Thyroid gland (tissue), 4 donors: ENCODE results near the gene ARHGAP15. TPM values are rescaled to one million over a fixed set of nuclear protein-coding genes. Genes with fewer than 3 reads are reported as not detected.

Experiments
- DNase-seq, 2 donors: peaks; one replicate each; pipeline ENCODE4 v3.0.0-alpha.2; 2019
- H3K27ac ChIP-seq, 3 donors: fragments of 200-600 bp; sonication (generic); 1 replicate in 2 of 3; 2 replicates in 1 of 3; pipeline ENCODE4 v1.5.1; 2016 to 2019; ENCODE audit warnings: mild to moderate bottlenecking in 1 of 3, moderate library complexity in 1 of 3
- H3K27me3 ChIP-seq: fragments of 200-600 bp; sonication (generic); one replicate; pipeline ENCODE4 v1.5.1; 2019
- H3K36me3 ChIP-seq, 2 donors: fragments of 200-600 bp; sonication (generic); one replicate each; pipeline ENCODE4 v1.5.1; 2016 to 2019
- H3K4me1 ChIP-seq, 2 donors: fragments of 200-600 bp; sonication (generic); one replicate each; pipeline ENCODE4 v1.5.1; 2017 to 2019
- H3K4me3 ChIP-seq, 3 donors: fragments of 200-600 bp; sonication (generic); replicated peaks in 1 of 3; 1 replicate in 2 of 3; 2 replicates in 1 of 3; pipeline ENCODE4 v1.5.1; 2016; ENCODE audit warnings: mild to moderate bottlenecking in 1 of 3
- H3K9me3 ChIP-seq: fragments of 200-600 bp; sonication (generic); one replicate; pipeline ENCODE4 v1.5.1; 2017
- CTCF ChIP-seq, 6 experiments: fragments of 200-600 bp in 3 of 6; fragments of 450-650 bp in 3 of 6; sonication (generic) in 3 of 6; IDR thresholded peaks; one replicate each; pipeline ENCODE4 v1.5.1; 2016 to 2019; ENCODE audit warnings: antibody characterized with exemption in 6 of 6, mild to moderate bottlenecking in 2 of 6, inconsistent platforms in 1 of 6, moderate library complexity in 1 of 6
- POLR2A ChIP-seq, 2 donors: fragments of 450-650 bp; IDR thresholded peaks; one replicate each; pipeline ENCODE4 v1.6.1; 2017; ENCODE audit warnings: antibody characterized with exemption in 2 of 2, mild to moderate bottlenecking in 2 of 2, moderate library complexity in 1 of 2
- WGBS, 2 donors: methylation state at CpG; one replicate each; pipeline ENCODE4 v1.1.5; 2017; 5-methylcytosine and 5-hydroxymethylcytosine counted together
- intact Hi-C: fragments of 100-400 bp; cut with DNase I; formaldehyde crosslinking; loops from one replicate; pipeline ENCODE4 v1.15.1; 2023
- total RNA-seq, 4 donors: library from RNA; depleted of rRNA; stranded (reverse); fragments of >200 nt; gene quantifications; one replicate each; pipeline ENCODE4 v1.2.3, GENCODE V29; 2016

ARHGAP15 gene
- total RNA-seq, 4 donors from 2014 or later, result 9.8 to 24.4 (median 11.9) TPM

- no peaks in the 10 kb centered on the region for H3K4me1 ChIP-seq
- no peak for DNase-seq
- H3K4me3 ChIP-seq, result no peak overlapping the region
- no peaks in the 10 kb centered on the region for H3K27me3 ChIP-seq
- H3K27ac ChIP-seq, result no peak overlapping the region
- no peaks in the 10 kb centered on the region for H3K9me3 ChIP-seq
- 79 to 80% methylated on average over 2 of the region's 2 CpGs for WGBS, 2 donors
- H3K36me3 ChIP-seq, result no peaks in the 10 kb centered on the region
- intact Hi-C loops, result no loop called here
- TF ChIP-seq POLR2A (IDR thresholded peaks at IDR 0.05) (no peak), CTCF (IDR thresholded peaks at IDR 0.05) (no peak)
These were observed 421.3 kb downstream of the ARHGAP15 start for GRCh38 chr2:143550500-143550899.

DNA sequence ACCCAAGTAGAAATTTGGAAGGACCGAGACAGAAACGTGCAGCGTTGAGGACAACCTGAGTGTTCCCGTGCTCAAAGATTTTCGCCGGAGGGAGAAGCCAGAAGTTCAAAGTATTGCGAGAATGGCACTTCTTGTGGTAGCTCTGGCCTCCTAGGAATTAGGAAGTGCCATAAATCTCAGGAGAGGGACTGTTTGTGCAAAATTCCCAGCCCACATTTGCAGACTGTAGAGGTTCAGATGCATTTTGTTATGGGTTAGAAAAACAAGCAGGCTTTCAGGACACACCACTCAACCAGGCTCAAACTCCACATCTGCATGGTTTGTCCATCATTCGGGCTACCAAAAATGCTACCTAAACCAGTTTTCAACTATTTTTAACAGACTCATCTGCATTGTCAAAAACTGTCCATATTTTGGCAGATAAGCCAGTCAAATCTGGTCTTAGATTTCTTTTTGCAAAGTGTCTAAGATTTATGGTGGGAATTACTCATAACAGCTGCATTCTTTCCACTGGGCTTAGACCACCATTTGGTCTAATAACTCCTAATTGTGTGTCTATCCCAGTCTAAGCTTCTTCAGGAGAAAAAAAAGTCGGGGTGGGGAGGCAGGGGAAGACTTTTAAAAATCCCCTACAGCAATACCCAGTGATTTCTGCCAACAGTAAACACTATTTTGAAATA lies 422.9 kb downstream of the ARHGAP15 start:
- no peak for DNase-seq
- intact Hi-C loops, result no loop called here
- H3K9me3 ChIP-seq, result no peaks in the 10 kb centered on the region
- 84 to 87% methylated on average over 9 of the region's 9 CpGs for WGBS, 2 donors
- TF ChIP-seq CTCF (IDR thresholded peaks at IDR 0.05), result no peak
- no peak for TF ChIP-seq POLR2A (IDR thresholded peaks at IDR 0.05)
- no peak overlapping the region for H3K4me3 ChIP-seq
- no peaks in the 10 kb centered on the region for H3K4me1 ChIP-seq
- no peaks in the 10 kb centered on the region for H3K36me3 ChIP-seq
- H3K27ac ChIP-seq, result no peak overlapping the region
- no peaks in the 10 kb centered on the region for H3K27me3 ChIP-seq

- DNase-seq, result no peak
- H3K36me3 ChIP-seq, result no peaks in the 10 kb centered on the region
- H3K4me1 ChIP-seq, result no peaks in the 10 kb centered on the region
- H3K27ac ChIP-seq, result no peak overlapping the region
- no peaks in the 10 kb centered on the region for H3K27me3 ChIP-seq
- H3K9me3 ChIP-seq, result no peaks in the 10 kb centered on the region
- H3K4me3 ChIP-seq, result no peak overlapping the region
- TF ChIP-seq CTCF (IDR thresholded peaks at IDR 0.05) (no peak), POLR2A (IDR thresholded peaks at IDR 0.05) (no peak)
- intact Hi-C loops, result no loop called here
- WGBS, 2 donors, result 94 to 98% methylated on average over 3 of the region's 3 CpGs
These were observed 424.0 kb downstream of the ARHGAP15 start for GRCh38 chr2:143553261-143553660.

- H3K4me1 ChIP-seq, result no peaks in the 10 kb centered on the region
- TF ChIP-seq CTCF (IDR thresholded peaks at IDR 0.05), result no peak
- no peak for TF ChIP-seq POLR2A (IDR thresholded peaks at IDR 0.05)
- H3K27ac ChIP-seq, result no peak overlapping the region
- no peak overlapping the region for H3K4me3 ChIP-seq
- no peaks in the 10 kb centered on the region for H3K27me3 ChIP-seq
- intact Hi-C loops, result no loop called here
- H3K36me3 ChIP-seq, result no peaks in the 10 kb centered on the region
- no peak for DNase-seq
- WGBS, 2 donors, result 93 to 95% methylated on average over 1 of the region's 1 CpG
- H3K9me3 ChIP-seq, result no peaks in the 10 kb centered on the region
These were observed 429.4 kb downstream of the ARHGAP15 start for GRCh38 chr2:143558665-143559064.

- Histone ChIP-seq H3K4me1 (no peaks in the 10 kb centered on the region), H3K36me3 (no peaks in the 10 kb centered on the region), H3K27me3 (no peaks in the 10 kb centered on the region), H3K27ac (no peak overlapping the region), H3K4me3 (no peak overlapping the region), H3K9me3 (no peaks in the 10 kb centered on the region)
- TF ChIP-seq CTCF (IDR thresholded peaks at IDR 0.05) (no peak), POLR2A (IDR thresholded peaks at IDR 0.05) (no peak)
- intact Hi-C loops, result no loop called here
- WGBS, 2 donors, result 48 to 56% methylated on average over 2 of the region's 2 CpGs
- no peak for DNase-seq
These were observed 429.9 kb downstream of the ARHGAP15 start for GRCh38 chr2:143559147-143559546.
